Osteocyte (in vitro differentiated cells): ENCODE results near the gene CAPN13. TPM values are rescaled to one million over a fixed set of nuclear protein-coding genes. Genes with fewer than 3 reads are reported as not detected.

Experiments
- DNase-seq: peaks from one replicate; pipeline ENCODE4 v3.0.0; 2021; ENCODE audit warnings: mixed read lengths; ENCODE audit not compliant: unreplicated experiment; ENCODE audit errors: extremely low spot score
- H3K27ac Mint-ChIP-seq: one replicate; pipeline ENCODE4 v1.8.0; 2021; ENCODE audit warnings: mild to moderate bottlenecking, mixed read lengths; ENCODE audit not compliant: unreplicated experiment
- H3K27me3 Mint-ChIP-seq: one replicate; pipeline ENCODE4 v1.8.0; 2021; ENCODE audit warnings: mixed read lengths; ENCODE audit not compliant: unreplicated experiment
- H3K36me3 Mint-ChIP-seq: one replicate; pipeline ENCODE4 v1.8.0; 2021; ENCODE audit warnings: mixed read lengths; ENCODE audit not compliant: unreplicated experiment
- H3K4me1 Mint-ChIP-seq: one replicate; pipeline ENCODE4 v1.8.0; 2021; ENCODE audit warnings: mixed read lengths; ENCODE audit not compliant: unreplicated experiment
- H3K4me3 Mint-ChIP-seq: one replicate; pipeline ENCODE4 v1.8.0; 2021; ENCODE audit warnings: mild to moderate bottlenecking, moderate library complexity, mixed read lengths; ENCODE audit not compliant: unreplicated experiment
- H3K9me3 Mint-ChIP-seq: one replicate; pipeline ENCODE4 v1.8.0; 2021; ENCODE audit warnings: mixed read lengths; ENCODE audit not compliant: unreplicated experiment
- CTCF ChIP-seq: fragments of 200-600 bp; sonication (generic); IDR thresholded peaks from 2 replicates; pipeline ENCODE4 v1.5.0; 2021; ENCODE audit warnings: antibody characterized with exemption, mild to moderate bottlenecking, moderate library complexity
- total RNA-seq: library from RNA; stranded (reverse); gene quantifications from 2 replicates; pipeline ENCODE4 v1.2.1, GENCODE V29; 2021

The CAPN13 gene
- total RNA-seq, 1 donor from 2014 or later: not detected

- TF ChIP-seq CTCF: no peak
- H3K27me3 Mint-ChIP-seq: peaks cover 11% of the 10 kb centered on the region
- no peaks in the 10 kb centered on the region for H3K4me1 Mint-ChIP-seq
- no peaks in the 10 kb centered on the region for H3K9me3 Mint-ChIP-seq
- H3K4me3 Mint-ChIP-seq: no peak overlapping the region
- DNase-seq: peak; percentile 42
- no peak overlapping the region for H3K27ac Mint-ChIP-seq
- H3K36me3 Mint-ChIP-seq: no peaks in the 10 kb centered on the region
These were observed 123.2 kb downstream of the CAPN13 start for GRCh38 chr2:30684026-30684425.

- no peaks in the 10 kb centered on the region for H3K4me1 Mint-ChIP-seq
- H3K36me3 Mint-ChIP-seq: no peaks in the 10 kb centered on the region
- H3K27ac Mint-ChIP-seq: no peak overlapping the region
- TF ChIP-seq CTCF: no peak
- peaks cover 11% of the 10 kb centered on the region for H3K27me3 Mint-ChIP-seq
- H3K9me3 Mint-ChIP-seq: no peaks in the 10 kb centered on the region
- H3K4me3 Mint-ChIP-seq: no peak overlapping the region
- peak; percentile 53 for DNase-seq
These were observed 123.8 kb downstream of the CAPN13 start for GRCh38 chr2:30683236-30683956.

- peak; percentile 40 for DNase-seq
- no peak overlapping the region for H3K27ac Mint-ChIP-seq
- TF ChIP-seq CTCF: no peak
- no peak overlapping the region for H3K4me3 Mint-ChIP-seq
- H3K4me1 Mint-ChIP-seq: no peaks in the 10 kb centered on the region
- H3K36me3 Mint-ChIP-seq: no peaks in the 10 kb centered on the region
- H3K9me3 Mint-ChIP-seq: no peaks in the 10 kb centered on the region
- H3K27me3 Mint-ChIP-seq: peaks cover 11% of the 10 kb centered on the region
These were observed 126.2 kb downstream of the CAPN13 start for GRCh38 chr2:30681022-30681421.

- no peak for TF ChIP-seq CTCF
- no peak overlapping the region for H3K27ac Mint-ChIP-seq
- DNase-seq: peak; percentile 51
These were observed 127.1 kb downstream of the CAPN13 start for GRCh38 chr2:30680121-30680520.

GRCh38 chr2:30679426-30680088 is 127.7 kb downstream of the CAPN13 start:
- TF ChIP-seq CTCF: no peak
- H3K9me3 Mint-ChIP-seq: no peaks in the 10 kb centered on the region
- no peaks in the 10 kb centered on the region for H3K4me1 Mint-ChIP-seq
- H3K4me3 Mint-ChIP-seq: no peak overlapping the region
- no peaks in the 10 kb centered on the region for H3K36me3 Mint-ChIP-seq
- no peak overlapping the region for H3K27ac Mint-ChIP-seq
- DNase-seq: peak; percentile 68
- peaks cover 11% of the 10 kb centered on the region for H3K27me3 Mint-ChIP-seq

More at GRCh38 chr2:30680121-30680520, 127.1 kb downstream of the CAPN13 start:
- H3K4me1 Mint-ChIP-seq: no peaks in the 10 kb centered on the region
- no peaks in the 10 kb centered on the region for H3K9me3 Mint-ChIP-seq
- peaks cover 11% of the 10 kb centered on the region for H3K27me3 Mint-ChIP-seq
- H3K36me3 Mint-ChIP-seq: no peaks in the 10 kb centered on the region
- H3K4me3 Mint-ChIP-seq: no peak overlapping the region
